GM12892 (cell line): ENCODE data around the gene ELP4.

Experiments
- DNase-seq: peaks from one replicate; pipeline ENCODE4 v3.0.0; 2011; ENCODE audit not compliant: insufficient read length
- FAIRE-seq: peaks from 2 replicates; lab custom pipeline; 2011; peaks lifted over from hg19 to GRCh38; lab: Jason Lieb, UNC
- POLR2A ChIP-seq: IDR thresholded peaks from 2 replicates; pipeline ENCODE4 v1.6.1; 2011; ENCODE audit warnings: low read depth, low read length, control low read depth
- POLR2AphosphoS5 ChIP-seq: IDR thresholded peaks from 2 replicates; pipeline ENCODE4 v1.6.1; 2011; ENCODE audit warnings: low read depth, low read length, control low read depth
- TAF1 ChIP-seq: IDR thresholded peaks from 2 replicates; pipeline ENCODE4 v1.6.1; 2011; ENCODE audit warnings: low read depth, mild to moderate bottlenecking, control low read depth, low read length, borderline replicate concordance

Gene ELP4

GRCh38 chr11:31807799-31808667, 298.5 kb downstream of the ELP4 start:
- DNase-seq = no peak
- FAIRE-seq = no peak
- no peak for TF ChIP-seq POLR2A

- no peak for TF ChIP-seq TAF1
- TF ChIP-seq POLR2AphosphoS5 = no peak
- TF ChIP-seq POLR2A = no peak
- FAIRE-seq (peak; percentile 53), DNase-seq (no peak)
Measured at GRCh38 chr11:31808721-31809540, 299.4 kb downstream of the ELP4 start.

GRCh38 chr11:31809541-31809856, 299.9 kb downstream of the ELP4 start:
- TF ChIP-seq POLR2AphosphoS5 (no peak), POLR2A (no peak), TAF1 (no peak)
- DNase-seq (no peak), FAIRE-seq (no peak)

GRCh38 chr11:31809857-31810778, 300.6 kb downstream of the ELP4 start:
- no peak for TF ChIP-seq POLR2AphosphoS5
- no peak for TF ChIP-seq POLR2A
- TF ChIP-seq TAF1 = no peak
- FAIRE-seq (peak; percentile 71), DNase-seq (no peak)

- TF ChIP-seq TAF1 (no peak), POLR2A (no peak), POLR2AphosphoS5 (no peak)
- FAIRE-seq (peak; percentile 97), DNase-seq (no peak)
Measured at GRCh38 chr11:31810779-31811647, 301.4 kb downstream of the ELP4 start, which contains the start of gene PAX6. Gene PAX6 (minus strand): TSS chr11:31811322. CDS start chr11:31806411, 4,911 bp downstream.

GRCh38 chr11:31812383-31813381, 303.1 kb downstream of the ELP4 start:
- TF ChIP-seq TAF1 = no peak
- no peak for TF ChIP-seq POLR2A
- no peak for TF ChIP-seq POLR2AphosphoS5
- DNase-seq (no peak), FAIRE-seq (no peak)

- TF ChIP-seq TAF1 = no peak
- TF ChIP-seq POLR2A = no peak
- peak; percentile 5 for FAIRE-seq
- no peak for DNase-seq
Measured at GRCh38 chr11:31813391-31814175, 304.0 kb downstream of the ELP4 start.

GRCh38 chr11:31814176-31814868, 304.8 kb downstream of the ELP4 start:
- no peak for DNase-seq
- no peak for TF ChIP-seq TAF1
- no peak for TF ChIP-seq POLR2AphosphoS5
- TF ChIP-seq POLR2A = no peak
- no peak for FAIRE-seq
